ENCODE data around the gene MCF2L2.

Gene MCF2L2

GRCh38 chr3:183212096-183212495 lies 216.3 kb downstream of the MCF2L2 start:
- DNase-seq (ENCODE audit: low read depth in 2 of 3, low spot score in 1 of 3), result no peak

DNA sequence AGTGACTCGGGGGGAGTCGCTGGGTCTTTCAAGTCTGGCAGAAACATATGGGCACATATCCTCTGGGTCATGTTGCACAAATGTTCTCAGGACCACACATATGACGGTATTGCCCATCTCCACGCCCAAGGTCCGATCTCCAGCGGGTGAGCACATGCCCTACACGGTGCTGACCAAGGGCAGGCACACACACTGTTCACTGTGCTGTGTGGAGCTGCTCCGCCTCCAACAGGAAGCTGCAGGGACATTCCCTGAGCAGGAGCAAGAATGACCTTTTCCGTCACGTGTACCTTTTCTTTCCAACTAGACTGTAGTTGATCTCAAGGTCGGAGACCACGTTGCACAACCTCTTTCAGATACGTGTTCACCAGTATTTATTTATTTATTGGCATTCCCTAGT lies 217.1 kb downstream of the MCF2L2 start:
- no peak for DNase-seq (ENCODE audit: low read depth in 2 of 3, low spot score in 1 of 3)

DNA sequence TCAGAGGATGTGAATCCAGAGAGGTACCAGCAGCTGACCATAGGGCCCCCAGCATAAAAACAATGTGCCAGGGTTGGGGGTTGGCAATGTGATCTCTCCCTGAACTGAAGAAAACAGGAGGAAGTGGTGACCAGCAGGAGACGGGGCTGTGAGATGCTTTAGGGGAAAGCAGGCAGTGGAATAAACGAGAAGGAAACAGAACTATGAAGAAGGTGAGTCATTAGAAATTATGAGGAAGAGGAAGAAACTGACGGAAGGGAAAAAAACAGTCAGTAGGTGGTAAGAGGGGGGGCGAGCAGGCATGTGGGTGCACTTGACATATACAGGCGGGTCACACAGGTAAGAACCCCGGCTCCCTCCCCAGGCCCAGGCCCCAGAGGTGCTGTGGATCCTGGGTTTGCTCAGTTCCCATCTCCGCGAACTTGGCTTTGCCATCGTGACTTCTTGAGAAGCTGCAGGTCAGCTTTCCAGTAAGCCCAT lies 217.5 kb downstream of the MCF2L2 start:
- DNase-seq (ENCODE audit: low read depth in 2 of 3, low spot score in 1 of 3), result peak in 2 of 3 donors; percentile 27 to 36

GRCh38 chr3:183210341-183210740 lies 218.1 kb downstream of the MCF2L2 start:
- DNase-seq (ENCODE audit: low read depth in 2 of 3, low spot score in 1 of 3), result no peak

- no peak for DNase-seq (ENCODE audit: low read depth in 2 of 3, low spot score in 1 of 3)
Measured at GRCh38 chr3:183208800-183209199, 219.6 kb downstream of the MCF2L2 start.

DNA sequence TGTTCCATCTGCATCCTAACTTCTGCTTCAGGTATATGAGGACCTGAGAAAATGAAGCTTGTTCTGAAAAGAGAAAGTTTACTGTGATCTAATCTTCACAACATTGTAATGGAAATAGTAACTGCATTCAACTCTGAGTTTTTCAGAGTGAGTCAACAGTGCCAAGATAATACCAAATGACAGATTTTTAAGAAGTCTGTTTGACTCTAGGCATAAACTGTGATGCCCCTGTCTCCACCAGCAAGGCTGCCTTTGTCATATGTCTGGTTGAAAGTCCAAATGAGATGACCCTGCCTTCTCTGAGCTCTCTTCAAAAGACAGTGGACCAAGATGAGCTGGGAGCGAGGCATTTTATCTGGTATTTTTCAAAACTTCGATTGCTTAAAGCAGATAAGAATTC lies 220.2 kb downstream of the MCF2L2 start:
- no peak for DNase-seq (ENCODE audit: low read depth in 2 of 3, low spot score in 1 of 3)

- DNase-seq (ENCODE audit: low read depth in 2 of 3, low spot score in 1 of 3), result no peak
Measured at GRCh38 chr3:183203670-183204069, 224.7 kb downstream of the MCF2L2 start.

DNA sequence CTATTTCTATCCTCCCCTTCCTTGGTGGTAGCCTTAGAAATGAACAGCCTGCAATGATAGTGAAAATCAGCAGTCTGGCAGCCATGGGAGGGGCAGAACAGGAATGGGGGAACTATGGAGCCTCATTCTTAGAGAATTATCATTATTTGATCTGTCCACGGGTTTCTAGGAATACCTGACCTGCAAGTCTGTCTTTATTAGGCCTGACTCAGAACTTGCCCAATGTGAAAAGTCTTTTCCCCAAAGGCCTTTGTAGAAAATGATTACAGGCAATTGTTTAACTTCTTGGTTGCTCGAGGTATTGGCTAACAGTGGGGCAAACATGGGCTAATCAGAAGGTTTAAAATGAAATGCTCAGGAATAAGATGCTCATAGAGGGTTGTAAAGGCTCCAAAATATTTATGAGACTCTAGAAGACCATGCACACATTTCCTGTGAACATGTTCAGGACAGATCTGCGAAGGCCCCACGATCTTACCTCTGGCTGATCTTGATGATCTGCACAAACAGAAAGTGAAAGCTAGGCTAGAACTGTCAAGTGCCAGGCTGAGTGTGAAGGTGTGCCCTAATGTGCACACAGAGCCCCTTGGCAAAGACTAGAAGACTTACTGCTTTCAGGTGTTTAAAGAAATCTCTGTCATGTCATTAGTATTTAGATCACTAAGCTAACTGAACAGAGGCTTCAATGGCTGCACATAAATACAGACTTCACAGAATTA lies 226.3 kb downstream of the MCF2L2 start:
- DNase-seq (ENCODE audit: low read depth in 2 of 3, low spot score in 1 of 3), result no peak

- DNase-seq (ENCODE audit: low read depth in 2 of 3, low spot score in 1 of 3), result no peak
Measured at GRCh38 chr3:183198939-183199338, 229.5 kb downstream of the MCF2L2 start.

DNA sequence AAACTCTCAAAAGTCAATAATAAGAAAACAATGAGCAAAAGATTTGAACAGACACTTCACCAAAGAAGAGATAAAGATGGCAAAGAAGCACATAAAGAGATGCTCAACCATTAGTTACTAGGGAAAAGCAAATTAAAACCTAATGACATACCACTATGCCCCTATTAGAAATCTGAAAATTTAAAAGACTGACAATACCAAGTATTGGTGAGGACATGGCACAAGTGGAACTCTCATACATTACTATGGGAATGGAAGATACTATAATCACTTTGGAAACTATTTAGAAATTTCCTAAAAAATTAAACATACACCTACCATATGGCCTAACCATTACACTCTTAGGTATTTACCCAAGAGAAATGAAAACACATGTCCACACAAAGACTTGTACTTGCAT lies 230.7 kb downstream of the MCF2L2 start:
- no peak for DNase-seq (ENCODE audit: low read depth in 2 of 3, low spot score in 1 of 3)

- no peak for DNase-seq (ENCODE audit: low read depth in 2 of 3, low spot score in 1 of 3)
Measured at GRCh38 chr3:183195266-183195665, 233.2 kb downstream of the MCF2L2 start.

GRCh38 chr3:183193762-183194689 lies 234.4 kb downstream of the MCF2L2 start:
- DNase-seq (ENCODE audit: low read depth in 2 of 3, low spot score in 1 of 3), result no peak

DNA sequence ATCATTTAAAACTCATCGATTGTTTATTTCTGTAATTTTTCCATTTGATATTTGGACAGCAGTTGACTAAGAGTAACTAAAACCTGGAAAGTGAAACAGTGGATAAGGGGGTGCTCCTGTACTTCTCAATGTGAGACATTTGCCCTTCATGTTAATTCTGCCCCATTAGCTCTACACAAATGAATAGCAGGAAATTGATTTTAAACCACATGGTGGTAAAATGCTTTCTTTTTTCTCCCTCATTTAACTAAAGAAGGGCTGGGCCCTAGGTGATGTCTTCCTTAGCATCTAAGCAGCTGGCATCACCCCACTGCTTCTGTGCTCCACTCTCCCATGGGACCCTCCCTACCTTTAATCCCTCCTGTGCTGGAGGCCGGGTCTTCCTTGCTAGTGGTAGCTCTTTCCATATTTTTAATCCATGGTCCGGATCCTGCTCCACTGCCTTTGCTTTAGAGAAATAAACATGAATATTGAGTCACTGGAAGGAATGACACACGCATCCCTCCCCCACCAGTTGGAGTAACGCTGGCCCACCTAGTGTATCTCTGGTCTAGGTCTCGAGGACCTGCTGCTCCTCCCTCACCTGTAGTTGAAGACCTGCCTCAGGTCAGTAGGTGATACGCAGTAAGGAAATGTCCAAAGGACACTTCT lies 235.6 kb downstream of the MCF2L2 start:
- no peak for DNase-seq (ENCODE audit: low read depth in 2 of 3, low spot score in 1 of 3)

- no peak for DNase-seq (ENCODE audit: low read depth in 2 of 3, low spot score in 1 of 3)
Measured at GRCh38 chr3:183189641-183190040, 238.8 kb downstream of the MCF2L2 start.

GRCh38 chr3:183188895-183189462 lies 239.4 kb downstream of the MCF2L2 start:
- DNase-seq (ENCODE audit: low read depth in 2 of 3, low spot score in 1 of 3), result no peak

GRCh38 chr3:183185696-183186095 lies 242.7 kb downstream of the MCF2L2 start:
- no peak for DNase-seq (ENCODE audit: low read depth in 2 of 3, low spot score in 1 of 3)

DNA sequence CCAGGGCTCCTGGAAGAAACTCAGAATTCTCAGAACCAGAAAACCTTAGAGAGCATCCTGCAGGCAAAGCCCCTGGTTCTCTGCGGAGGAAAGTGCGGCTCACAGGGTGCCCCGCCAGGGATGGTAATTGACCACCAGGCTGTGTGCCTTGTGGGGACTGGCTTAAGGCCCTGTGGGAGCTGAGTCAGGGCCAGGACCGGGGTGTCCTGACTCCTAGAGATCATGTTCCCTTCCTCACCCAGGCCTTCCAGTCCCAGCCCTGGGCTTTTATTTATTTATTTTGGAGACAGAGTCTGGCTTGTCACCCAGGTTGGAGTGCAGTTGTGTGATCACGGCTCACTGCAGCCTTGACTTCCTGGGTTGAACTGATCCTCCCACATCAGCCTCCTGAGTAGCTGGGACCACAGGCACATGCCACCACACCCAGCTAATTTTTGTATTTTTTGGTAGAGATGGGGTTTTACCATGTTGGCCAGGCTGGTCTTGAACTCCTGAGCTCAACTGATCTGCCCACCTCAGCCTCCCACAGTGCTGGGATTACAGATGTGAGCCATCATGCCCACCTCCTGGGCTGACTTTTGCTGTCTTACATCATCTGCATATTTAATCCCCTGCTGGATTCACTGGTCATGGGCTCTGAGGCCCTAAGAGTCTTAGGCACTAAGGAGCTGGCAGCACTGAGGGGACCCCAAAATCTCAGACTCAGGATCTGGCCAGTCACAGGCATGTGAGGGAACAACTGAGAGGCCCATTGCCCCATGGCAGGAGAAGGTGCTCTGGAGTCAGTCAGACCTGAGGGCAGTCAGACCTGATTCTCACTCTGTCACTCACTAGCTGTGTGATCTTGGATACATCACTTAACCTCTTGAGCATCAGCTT lies 245.4 kb downstream of the MCF2L2 start:
- no peak for DNase-seq (ENCODE audit: low read depth in 2 of 3, low spot score in 1 of 3)

DNA sequence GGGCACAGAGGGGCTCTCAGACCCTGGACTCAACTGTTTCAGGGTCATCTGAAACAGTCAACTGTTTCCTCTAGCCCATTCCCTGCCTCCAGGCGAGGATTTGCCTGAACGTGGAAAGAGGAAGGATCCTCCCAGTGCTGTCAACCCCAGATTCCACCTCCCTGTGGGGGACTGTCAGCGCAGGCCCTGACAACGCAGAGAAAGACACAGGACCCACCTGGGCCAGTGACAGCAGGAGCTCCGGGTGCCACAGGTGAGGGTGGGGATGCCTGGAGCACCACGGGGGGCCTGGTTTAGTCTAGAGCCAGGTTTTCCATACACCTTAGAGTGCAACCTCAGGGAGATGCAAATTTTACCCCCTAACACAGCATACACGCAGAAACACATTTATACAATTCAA lies 246.3 kb downstream of the MCF2L2 start:
- DNase-seq (ENCODE audit: low read depth in 2 of 3, low spot score in 1 of 3), result no peak

- DNase-seq (ENCODE audit: low read depth in 2 of 3, low spot score in 1 of 3), result no peak
Measured at GRCh38 chr3:183181606-183182005, 246.8 kb downstream of the MCF2L2 start.

DNA sequence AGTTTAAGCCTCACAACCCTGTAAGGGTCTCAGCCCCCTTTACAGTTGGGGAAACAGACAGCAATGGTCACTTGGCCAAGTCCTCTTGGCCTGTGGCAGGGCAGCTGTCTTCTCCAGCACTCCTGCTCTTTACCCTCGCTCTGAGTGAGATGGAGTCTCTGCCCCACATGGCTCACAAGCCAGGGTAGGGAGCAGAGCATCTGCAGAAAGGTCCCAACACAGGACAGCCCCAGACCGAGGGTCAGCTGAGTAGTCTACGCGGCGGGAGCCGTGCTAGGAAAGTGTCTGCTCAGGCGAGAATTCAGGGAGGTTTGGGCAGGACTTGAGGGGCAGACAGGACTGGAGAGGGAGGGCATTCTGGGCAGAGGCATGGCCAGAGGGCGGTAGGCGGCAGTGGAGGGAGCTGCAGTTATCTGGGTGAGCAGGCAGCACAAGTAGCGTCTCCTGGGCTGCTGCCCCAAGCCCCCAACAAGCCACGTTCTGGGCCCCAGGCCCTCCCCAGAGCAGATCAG lies 247.6 kb downstream of the MCF2L2 start:
- no peak for DNase-seq (ENCODE audit: low read depth in 2 of 3, low spot score in 1 of 3)

All from stimulated activated CD4-positive, alpha-beta T cell treated with anti-CD3 and anti-CD28 coated beads, Interleukin-12 subunit alpha, Interleukin-12 subunit beta, amount 100 ng/mL, for 48 hours (primary cell).